ENCODE measurements around the gene MLLT1.

The MLLT1 gene

DNA sequence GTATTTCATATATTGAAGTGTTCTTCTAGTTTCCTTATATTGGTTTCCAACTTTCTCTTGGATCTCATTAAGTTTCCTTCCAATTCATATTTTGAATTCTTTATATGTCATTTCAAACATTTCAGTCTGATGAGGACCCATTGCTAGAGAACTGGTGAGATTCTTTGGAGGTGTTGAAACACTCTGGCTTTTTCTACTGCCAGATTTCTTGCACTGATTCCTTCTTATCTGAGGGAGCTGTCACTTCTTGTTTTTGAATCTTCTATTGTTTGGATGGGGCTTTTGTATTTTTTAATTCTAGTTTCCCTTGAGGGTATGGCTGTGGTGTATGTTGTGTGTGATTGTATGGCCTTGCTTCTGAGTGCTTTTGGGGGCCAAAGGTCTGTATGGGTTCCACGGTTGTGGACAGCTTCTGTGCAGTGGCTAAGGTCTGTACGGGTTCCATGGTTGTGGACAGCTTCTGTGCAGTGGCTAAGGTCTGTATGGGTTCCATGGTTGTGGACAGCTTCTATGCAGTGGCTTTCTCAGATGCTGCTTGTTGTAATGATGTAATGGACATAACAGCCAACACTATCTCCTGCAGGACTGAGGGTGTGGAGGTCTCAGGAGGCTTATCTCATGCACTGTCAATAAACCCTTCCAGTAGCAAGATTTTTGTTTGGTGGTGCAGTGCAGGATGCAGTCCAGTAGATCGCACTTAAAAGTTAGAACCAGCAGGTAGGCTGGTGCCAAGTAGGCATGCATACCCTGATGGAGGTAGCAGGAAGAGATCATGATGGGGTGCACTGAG, 107.5 kb downstream of the MLLT1 start:
- H3K9ac ChIP-seq: no peak overlapping the region
- H2AFZ ChIP-seq (ENCODE audit: low read depth): no peak overlapping the region
- H3K36me3 ChIP-seq (ENCODE audit: insufficient read depth): no peaks in the 10 kb centered on the region
- no peak for TF ChIP-seq CTCF (conservative IDR thresholded peaks at IDR 0.05; ENCODE audit: low read depth, low read length)
- no peak overlapping the region for H3K4me3 ChIP-seq (IDR thresholded peaks at IDR 0.05; ENCODE audit: insufficient read depth, low read depth, low read length)
- H3K27me3 ChIP-seq (ENCODE audit: insufficient read depth, low read depth): no peaks in the 10 kb centered on the region
- no peaks in the 10 kb centered on the region for H4K20me1 ChIP-seq (ENCODE audit: insufficient read depth)
- H3K27ac ChIP-seq: no peak overlapping the region
- H3K4me1 ChIP-seq (ENCODE audit: low read depth, poor library complexity, severe bottlenecking): no peaks in the 10 kb centered on the region
- H3K4me2 ChIP-seq: no peak overlapping the region
- no peaks in the 10 kb centered on the region for H3K79me2 ChIP-seq (ENCODE audit: insufficient read depth, low read depth)

GRCh38 chr19:6167115-6167514, 112.7 kb downstream of the MLLT1 start:
- no peaks in the 10 kb centered on the region for H3K27me3 ChIP-seq (ENCODE audit: insufficient read depth, low read depth)
- H4K20me1 ChIP-seq (ENCODE audit: insufficient read depth): no peaks in the 10 kb centered on the region
- H2AFZ ChIP-seq (ENCODE audit: low read depth): no peak overlapping the region
- TF ChIP-seq CTCF (conservative IDR thresholded peaks at IDR 0.05; ENCODE audit: low read depth, low read length): no peak
- H3K9ac ChIP-seq: no peak overlapping the region
- H3K4me2 ChIP-seq: no peak overlapping the region
- H3K4me1 ChIP-seq (ENCODE audit: low read depth, poor library complexity, severe bottlenecking): no peaks in the 10 kb centered on the region
- H3K27ac ChIP-seq: no peak overlapping the region
- no peaks in the 10 kb centered on the region for H3K36me3 ChIP-seq (ENCODE audit: insufficient read depth)
- H3K4me3 ChIP-seq (IDR thresholded peaks at IDR 0.05; ENCODE audit: insufficient read depth, low read depth, low read length): no peak overlapping the region
- no peaks in the 10 kb centered on the region for H3K79me2 ChIP-seq (ENCODE audit: insufficient read depth, low read depth)

DNA sequence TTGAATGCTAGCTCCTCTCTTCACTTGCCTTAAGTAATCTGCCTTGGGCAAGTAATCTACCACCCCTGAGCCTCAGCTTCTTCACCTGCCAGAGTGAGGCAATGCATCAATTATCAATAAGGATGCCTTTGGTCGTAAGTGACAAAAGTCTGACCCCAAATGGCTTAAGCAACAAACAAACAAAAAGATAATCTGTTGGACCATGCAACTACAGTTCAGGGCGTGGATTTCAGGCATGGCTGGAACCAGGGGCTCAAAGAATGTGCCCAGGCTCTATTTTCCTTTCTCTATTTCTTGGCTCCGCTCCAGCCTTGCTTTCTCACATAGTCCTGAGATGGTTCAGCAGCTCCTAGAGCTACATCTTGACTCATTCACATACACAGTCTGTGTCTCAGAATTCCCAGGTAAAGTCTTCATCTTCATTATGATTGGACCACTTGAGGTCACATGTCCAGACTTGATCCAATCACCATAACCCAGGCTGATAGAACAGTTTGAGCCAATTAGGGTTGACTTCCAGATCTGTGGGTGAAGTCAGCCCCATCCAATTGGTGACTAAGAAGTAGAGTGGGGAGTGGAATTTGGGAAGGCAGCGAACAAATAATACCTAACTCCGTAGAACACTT, 114.8 kb downstream of the MLLT1 start:
- no peaks in the 10 kb centered on the region for H3K36me3 ChIP-seq (ENCODE audit: insufficient read depth)

DNA sequence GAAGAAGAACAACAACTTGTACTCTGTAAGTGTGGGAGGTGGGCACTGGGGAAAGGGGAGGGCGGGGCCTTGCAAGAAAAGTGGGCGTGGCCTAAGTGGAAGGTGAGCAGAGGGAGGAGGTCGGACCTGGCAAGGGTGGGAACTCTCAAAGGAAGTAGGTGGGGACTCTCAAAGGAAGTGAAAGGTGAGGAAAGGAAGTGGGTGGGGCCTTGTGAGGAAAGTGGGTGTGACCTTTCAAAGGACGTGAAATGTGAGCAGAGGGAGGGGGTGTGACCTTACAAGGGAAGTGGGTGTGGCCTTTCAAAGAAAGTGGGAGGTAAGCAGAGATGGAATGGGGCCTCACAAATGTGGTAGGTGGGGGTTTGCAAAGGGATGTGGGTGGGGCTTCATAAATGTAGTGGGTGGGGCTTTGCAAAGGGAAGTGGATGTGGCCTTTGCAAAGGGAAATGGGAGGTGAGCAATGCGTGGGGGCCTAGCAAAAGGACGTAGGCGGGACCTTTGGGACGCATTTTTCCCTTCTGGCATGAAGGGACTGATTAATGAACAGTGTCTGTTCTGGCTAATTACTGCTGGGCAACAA, 118.4 kb downstream of the MLLT1 start:
- no peak for TF ChIP-seq CTCF (conservative IDR thresholded peaks at IDR 0.05; ENCODE audit: low read depth, low read length)
- Histone ChIP-seq H3K4me2 (no peak overlapping the region), H3K4me3 (IDR thresholded peaks at IDR 0.05; ENCODE audit: insufficient read depth, low read depth, low read length) (no peak overlapping the region), H4K20me1 (ENCODE audit: insufficient read depth) (no peaks in the 10 kb centered on the region), H3K4me1 (ENCODE audit: low read depth, poor library complexity, severe bottlenecking) (no peaks in the 10 kb centered on the region), H2AFZ (ENCODE audit: low read depth) (no peak overlapping the region), H3K27ac (no peak overlapping the region), H3K9ac (no peak overlapping the region), H3K79me2 (ENCODE audit: insufficient read depth, low read depth) (no peaks in the 10 kb centered on the region), H3K27me3 (ENCODE audit: insufficient read depth, low read depth) (no peaks in the 10 kb centered on the region), H3K36me3 (ENCODE audit: insufficient read depth) (no peaks in the 10 kb centered on the region)

More for the DNA sequence above, 114.8 kb downstream of the MLLT1 start:
- Histone ChIP-seq H3K27ac (no peak overlapping the region), H4K20me1 (ENCODE audit: insufficient read depth) (no peaks in the 10 kb centered on the region), H3K9ac (no peak overlapping the region), H3K4me3 (IDR thresholded peaks at IDR 0.05; ENCODE audit: insufficient read depth, low read depth, low read length) (no peak overlapping the region), H3K79me2 (ENCODE audit: insufficient read depth, low read depth) (no peaks in the 10 kb centered on the region), H3K4me2 (no peak overlapping the region), H3K4me1 (ENCODE audit: low read depth, poor library complexity, severe bottlenecking) (no peaks in the 10 kb centered on the region), H3K27me3 (ENCODE audit: insufficient read depth, low read depth) (no peaks in the 10 kb centered on the region), H2AFZ (ENCODE audit: low read depth) (no peak overlapping the region)
- TF ChIP-seq CTCF (conservative IDR thresholded peaks at IDR 0.05; ENCODE audit: low read depth, low read length): no peak
